Stimulated activated CD4-positive, alpha-beta T cell treated with anti-CD3 and anti-CD28 coated beads, Interleukin-12 subunit alpha, Interleukin-12 subunit beta, amount 100 ng/mL, for 24 hours (primary cell): ENCODE results near the gene SCLY.
"Not testable (repeated sequence)": the region's sequence is repeated elsewhere in the genome, so short reads cannot be mapped to it uniquely, and the experiment has no call there.

Source experiments
- DNase-seq, 2 experiments: peaks; one replicate each; pipeline ENCODE4 v3.0.0-alpha.2; 2020; ENCODE audit warnings: low read depth in 2 of 2

The SCLY gene

GRCh38 chr2:238108423-238109183 is 47.8 kb downstream of the SCLY start:
- DNase-seq: no peak

- DNase-seq: no peak
Measured at GRCh38 chr2:238113611-238114010, 52.8 kb downstream of the SCLY start.

GRCh38 chr2:238114331-238114841 is 53.6 kb downstream of the SCLY start:
- no peak for DNase-seq

DNA sequence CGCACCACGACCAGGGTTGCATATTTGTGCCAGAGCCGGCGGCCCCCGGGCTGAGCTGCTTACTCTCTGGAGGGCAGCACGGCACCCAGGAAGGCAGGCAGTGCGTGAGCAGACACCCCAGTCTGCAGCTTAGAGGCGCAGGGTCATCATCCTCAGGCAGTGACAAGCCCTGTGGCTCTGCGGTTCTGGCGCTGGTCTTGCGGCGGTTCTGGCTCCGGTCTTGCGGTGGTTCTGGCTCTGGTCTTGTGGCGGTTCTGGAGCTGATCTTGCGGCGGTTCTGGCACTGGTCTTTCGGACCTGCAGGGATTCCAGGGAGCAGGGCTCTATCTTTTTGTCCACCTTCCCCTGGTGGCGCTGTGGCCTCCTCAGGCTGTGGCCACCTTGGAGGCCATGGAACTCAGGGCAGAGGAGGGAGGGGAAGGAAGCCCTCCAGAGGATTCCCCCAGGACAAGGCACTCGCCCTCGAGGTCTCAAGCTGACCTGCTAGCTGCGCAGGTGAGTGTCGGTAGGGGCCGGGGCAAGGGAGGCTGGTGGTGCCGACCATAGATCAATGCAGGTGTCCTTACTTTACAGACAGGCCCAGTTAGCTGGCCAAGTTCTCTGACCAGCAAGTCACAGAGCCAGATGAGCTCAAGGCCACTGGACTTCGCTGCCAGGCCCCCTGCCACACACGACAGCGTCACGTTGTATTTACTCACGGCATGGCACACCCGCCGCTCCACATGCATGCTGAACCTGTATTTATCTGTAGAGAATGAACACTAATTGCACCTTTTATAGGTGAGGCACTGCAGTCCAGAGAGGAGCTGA is 54.3 kb downstream of the SCLY start:
- DNase-seq: no peak

DNA sequence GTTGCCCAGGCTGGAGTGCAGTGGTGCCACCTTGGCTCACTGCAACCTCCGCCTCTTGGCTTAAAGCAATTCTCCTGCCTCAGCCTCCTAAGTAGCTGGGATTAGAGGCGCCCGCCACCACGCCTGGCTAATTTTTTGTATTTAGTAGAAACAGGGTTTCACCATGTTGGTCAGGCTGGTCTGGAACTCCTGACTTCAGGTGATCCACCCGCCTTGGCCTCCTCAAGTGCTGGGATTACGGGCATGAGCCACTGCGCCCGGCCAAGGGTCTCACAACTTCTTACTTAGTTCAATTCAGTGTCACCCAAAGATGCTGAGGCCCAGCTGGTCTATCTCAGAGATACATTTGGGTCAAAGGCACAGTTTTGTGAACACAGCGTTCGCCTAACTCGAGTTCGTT is 54.9 kb downstream of the SCLY start:
- not testable (repeated sequence) for DNase-seq

- DNase-seq: no peak
Measured at GRCh38 chr2:238116298-238117198, 55.7 kb downstream of the SCLY start.

DNA sequence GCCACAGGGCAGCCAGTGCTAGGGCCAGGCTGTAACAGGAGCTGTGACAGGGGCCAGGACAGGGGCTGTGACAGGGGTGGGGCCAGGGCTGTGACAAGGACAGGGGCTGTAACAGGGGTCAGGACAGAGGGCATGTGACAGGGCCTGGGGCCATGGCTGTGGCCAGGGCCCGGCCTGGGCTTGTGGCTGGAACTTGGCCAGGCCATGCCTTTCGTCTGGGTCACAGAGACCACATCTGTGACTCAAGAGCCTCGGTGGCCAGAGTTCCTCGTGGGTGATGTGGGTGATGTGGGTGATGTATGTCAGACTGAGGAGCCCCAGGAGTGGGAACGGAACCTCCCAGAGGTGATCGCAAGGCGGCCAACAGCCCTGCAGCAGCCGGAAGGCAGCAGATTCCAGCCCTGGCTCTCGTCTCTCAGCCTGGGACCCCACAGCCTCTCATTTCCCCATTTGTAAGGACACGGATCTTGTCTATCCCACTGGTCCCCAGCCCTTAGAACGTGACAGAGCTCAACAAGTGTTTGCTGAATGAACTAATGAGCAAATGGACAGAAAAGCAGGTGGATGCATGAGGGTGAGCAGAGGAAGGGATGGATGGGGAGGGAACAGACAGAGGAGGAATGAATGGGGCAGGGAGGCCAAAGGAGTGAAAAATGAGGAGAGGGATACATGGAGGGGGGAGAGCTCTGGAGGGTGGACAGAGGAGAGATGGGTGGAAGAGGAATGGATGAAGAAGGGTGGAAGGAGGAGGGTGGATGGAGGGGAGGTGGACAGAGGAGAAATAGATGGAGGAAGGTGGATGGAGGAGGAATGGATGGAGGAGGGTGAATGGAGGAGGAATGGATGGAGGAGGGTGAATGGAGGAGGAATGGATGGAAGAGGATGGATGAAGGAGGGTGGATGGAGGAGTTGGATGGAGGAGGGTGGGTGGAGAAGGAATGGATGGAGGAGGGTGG is 56.7 kb downstream of the SCLY start:
- no peak for DNase-seq

GRCh38 chr2:238119756-238120462 is 59.1 kb downstream of the SCLY start:
- DNase-seq: no peak

DNA sequence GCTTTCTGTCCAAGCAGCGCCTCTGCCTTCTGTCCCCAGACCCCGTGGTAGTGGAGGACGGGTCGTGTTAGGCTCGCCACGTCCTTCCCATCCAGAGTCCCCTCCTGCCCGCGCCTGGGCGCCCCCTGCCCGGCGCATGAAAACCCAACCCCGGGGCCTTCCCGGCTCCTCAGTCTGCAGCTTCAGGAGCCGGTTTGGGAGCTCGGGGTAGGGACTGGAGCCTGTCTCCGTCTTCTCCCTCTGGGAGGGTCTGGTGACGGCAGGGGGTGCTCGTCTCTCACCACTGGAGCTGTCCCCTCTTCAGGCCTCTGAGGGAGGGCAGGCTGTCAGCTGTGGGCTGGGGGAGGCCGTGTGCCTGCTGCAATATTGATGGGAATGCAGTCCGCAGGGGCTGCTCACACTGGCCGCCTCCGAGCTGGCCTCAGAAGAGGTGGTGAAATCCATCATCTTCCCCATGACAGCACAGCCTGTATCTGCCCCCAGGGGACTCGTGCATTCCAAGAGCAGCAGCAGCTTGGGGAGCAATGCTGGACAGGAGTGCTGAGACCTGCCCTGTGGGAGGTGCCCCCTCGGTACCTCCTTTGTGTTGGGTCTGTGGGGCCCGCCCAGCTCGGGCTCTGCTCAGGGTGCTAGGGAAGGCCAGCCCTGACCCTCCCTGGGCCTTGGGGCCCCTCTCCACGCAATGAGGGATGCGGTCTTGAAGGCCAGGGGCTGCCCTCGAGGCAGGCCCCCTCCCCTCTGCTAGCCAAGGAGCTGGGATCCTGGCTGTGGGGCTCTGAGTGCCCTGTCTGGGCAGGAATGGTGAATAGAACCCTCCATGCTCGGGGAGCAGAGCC is 59.9 kb downstream of the SCLY start:
- no peak for DNase-seq

- DNase-seq: no peak
Measured at GRCh38 chr2:238121511-238122286, 60.9 kb downstream of the SCLY start.

- no peak for DNase-seq
Measured at GRCh38 chr2:238122287-238123217, 61.8 kb downstream of the SCLY start.

- DNase-seq: no peak
Measured at GRCh38 chr2:238123218-238123971, 62.6 kb downstream of the SCLY start.

DNA sequence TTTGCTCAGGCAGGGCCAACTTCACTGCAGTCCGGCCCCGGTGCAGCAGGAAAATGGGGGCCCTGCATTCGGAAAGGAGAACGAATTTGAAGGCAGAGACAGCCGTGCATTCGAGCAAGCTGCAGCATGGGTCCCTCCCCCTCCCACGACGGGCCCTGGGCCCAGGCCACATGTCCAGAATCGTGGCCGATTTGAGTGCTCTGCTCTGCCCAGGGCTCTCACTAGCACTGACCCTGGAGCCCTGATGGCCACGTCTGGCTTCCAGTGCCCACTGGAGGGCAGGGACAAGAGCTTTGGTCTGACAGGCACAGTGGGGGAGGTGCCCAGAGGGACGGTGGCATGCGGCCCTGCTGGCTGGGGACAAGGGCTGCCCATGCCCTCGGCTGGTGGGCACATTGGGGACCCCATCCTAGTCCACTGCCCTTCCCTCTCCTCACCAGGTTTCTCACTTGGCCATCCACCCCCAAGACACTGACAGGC is 63.2 kb downstream of the SCLY start:
- no peak for DNase-seq

DNA sequence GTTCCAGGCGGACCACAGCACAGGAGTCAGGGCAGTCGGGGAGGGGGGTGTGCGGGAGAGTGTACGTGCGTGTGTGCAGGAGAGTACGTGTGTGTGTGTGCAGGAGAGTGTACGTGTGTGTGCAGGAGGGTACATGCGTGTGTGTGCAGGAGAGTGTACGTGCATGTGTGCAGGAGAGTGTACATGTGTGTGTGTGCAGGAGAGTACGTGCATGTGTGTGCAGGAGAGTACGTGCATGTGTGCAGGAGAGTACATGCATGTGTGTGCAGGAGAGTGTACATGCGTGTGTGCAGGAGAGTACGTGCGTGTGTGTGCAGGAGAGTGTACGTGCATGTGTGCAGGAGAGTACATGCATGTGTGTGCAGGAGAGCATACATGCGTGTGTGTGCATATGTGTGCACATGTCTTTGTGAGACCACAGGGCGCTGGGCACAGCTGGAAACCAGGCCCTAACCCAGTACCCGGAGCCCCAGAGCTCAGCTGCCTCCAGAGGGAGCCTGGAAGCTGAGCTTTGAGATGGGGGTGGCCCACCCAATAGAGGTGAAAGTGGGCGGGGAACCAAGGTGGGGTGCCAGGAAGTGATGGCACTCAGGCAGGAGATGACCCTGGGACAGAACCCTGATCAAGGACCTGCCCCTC is 63.8 kb downstream of the SCLY start:
- no peak for DNase-seq

DNA sequence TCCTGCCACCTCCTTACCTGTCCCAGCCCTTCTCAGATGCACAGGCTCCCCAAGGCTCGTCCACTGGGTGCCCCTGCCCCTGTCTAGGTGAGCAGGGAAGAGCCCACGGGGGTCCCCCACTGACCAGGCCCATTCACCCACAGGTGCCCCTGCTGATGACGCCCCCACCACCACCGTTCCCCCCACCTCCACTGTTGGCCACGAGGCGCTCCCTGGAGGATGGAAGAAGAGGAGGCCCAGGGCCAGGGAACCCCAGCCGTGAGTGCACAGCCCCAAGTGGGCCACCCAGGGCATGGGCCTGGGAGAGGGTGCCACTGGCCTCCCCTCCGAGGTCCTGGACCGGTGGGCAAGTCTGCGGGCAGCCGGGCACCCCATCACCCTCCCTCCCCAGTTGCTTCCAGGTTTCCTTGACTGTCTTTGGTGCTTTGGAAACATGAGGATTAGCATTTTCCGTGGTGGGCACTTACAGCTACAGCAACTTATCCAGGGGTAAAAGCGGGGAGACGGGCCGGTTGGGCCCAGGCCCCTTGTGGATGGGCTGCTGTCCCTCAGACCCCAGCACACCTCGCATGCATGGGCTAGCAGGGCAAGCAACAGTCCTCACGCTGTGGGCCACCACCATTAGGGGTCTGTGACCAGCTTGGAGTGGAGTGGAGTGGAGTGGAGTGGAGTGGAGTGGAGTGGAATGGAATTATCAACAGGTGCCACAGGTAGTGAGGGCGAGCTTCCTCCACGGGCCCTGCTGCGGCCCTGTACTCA is 64.5 kb downstream of the SCLY start:
- DNase-seq: no peak
